ENCODE results near the gene MGMT.

Gene MGMT

DNA sequence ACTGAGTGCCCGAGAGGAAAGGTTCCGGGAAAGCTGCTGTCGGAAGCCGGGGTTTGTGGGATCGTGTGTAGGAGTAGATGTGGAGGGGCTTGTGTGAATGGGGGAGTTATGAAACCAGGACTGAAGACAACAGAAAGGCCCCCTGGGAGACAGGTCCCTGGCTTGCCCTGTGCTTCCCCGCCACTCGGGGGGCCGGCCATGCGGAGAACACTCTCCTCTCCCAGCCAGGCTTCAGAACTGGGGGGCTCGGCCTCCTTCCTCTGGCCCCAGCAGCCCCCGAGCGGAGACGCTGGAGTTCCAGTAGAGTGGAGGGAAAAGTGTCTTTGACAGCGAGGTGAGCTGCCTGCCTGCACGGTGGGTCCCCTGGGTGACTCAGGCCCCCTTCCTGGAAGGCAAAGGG is 185.0 kb downstream of the MGMT start:
- no peak for DNase-seq
- H3K27me3 ChIP-seq (ENCODE audit: insufficient read depth, low read depth, severe bottlenecking), result no peaks in the 10 kb centered on the region
- no peaks in the 10 kb centered on the region for H3K36me3 ChIP-seq
- TF ChIP-seq, protein P1, sequence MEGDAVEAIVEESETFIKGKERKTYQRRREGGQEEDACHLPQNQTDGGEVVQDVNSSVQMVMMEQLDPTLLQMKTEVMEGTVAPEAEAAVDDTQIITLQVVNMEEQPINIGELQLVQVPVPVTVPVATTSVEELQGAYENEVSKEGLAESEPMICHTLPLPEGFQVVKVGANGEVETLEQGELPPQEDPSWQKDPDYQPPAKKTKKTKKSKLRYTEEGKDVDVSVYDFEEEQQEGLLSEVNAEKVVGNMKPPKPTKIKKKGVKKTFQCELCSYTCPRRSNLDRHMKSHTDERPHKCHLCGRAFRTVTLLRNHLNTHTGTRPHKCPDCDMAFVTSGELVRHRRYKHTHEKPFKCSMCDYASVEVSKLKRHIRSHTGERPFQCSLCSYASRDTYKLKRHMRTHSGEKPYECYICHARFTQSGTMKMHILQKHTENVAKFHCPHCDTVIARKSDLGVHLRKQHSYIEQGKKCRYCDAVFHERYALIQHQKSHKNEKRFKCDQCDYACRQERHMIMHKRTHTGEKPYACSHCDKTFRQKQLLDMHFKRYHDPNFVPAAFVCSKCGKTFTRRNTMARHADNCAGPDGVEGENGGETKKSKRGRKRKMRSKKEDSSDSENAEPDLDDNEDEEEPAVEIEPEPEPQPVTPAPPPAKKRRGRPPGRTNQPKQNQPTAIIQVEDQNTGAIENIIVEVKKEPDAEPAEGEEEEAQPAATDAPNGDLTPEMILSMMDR (IDR thresholded peaks at IDR 0.05; ENCODE audit: low read depth, low read length), result no peak
- H3K9me3 ChIP-seq (ENCODE audit: severe bottlenecking), result no peaks in the 10 kb centered on the region
- no peak overlapping the region for H3K27ac ChIP-seq
- H3K4me3 ChIP-seq (ENCODE audit: low read depth, low read length), result no peak overlapping the region

DNA sequence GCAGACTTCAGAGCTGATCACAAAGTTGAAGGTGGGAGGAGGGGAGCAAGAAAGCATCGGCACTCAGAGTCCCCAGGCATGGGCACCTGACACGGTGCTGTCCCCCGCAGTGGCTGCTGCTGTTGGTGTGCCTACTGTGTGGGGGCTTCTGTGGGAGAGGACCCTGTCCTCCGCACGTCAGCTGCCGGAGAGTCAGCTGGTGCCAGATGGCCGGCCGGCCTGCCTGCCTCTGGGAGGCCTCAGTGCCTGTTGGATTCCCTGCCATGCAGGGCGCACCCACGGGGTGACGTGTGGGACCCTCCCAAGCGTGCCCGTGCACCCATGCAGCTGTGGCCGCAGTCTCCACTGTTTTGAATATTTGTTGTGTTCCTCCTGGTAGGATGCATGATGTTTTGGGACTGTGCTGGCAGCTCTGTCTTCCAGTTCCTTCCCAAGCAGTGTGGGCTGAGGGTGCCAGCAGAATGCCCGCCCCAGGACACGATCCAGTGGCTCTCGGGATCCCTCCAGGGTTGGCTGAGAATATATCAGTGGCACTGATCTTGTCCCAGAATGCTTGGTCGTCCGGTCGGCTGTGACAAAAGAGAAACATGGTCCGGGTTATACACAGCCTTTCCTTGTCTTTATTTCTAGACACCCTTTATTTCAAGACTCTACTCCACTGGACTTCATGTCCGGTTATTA is 185.6 kb downstream of the MGMT start:
- Histone ChIP-seq H3K36me3 (no peaks in the 10 kb centered on the region), H3K4me3 (ENCODE audit: low read depth, low read length) (no peak overlapping the region), H3K27me3 (ENCODE audit: insufficient read depth, low read depth, severe bottlenecking) (no peaks in the 10 kb centered on the region), H3K27ac (no peak overlapping the region), H3K9me3 (ENCODE audit: severe bottlenecking) (no peaks in the 10 kb centered on the region)
- DNase-seq, result no peak
- TF ChIP-seq, protein P1 (IDR thresholded peaks at IDR 0.05; ENCODE audit: low read depth, low read length), result no peak

DNA sequence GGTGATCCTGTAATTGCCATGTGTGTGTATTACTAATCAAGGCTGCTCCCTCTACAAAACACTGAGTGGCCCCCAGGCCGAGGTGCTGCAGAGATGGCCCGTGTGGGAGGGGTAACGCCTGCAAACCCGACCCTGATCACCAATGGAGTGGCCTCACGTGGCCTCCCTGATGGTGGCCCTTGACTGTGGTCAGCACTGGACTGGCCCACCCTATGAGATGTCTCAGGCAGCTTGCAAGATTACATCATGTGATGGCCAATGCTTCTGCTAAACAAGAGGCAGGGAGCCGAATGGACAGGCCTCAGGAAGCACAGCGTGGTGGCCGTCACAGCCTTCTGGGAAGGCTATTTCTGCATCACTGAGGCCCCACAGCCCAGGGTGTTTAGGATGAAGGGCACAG is 186.4 kb downstream of the MGMT start:
- H3K27ac ChIP-seq, result no peak overlapping the region
- H3K9me3 ChIP-seq (ENCODE audit: severe bottlenecking), result no peaks in the 10 kb centered on the region
- TF ChIP-seq, protein P1 (IDR thresholded peaks at IDR 0.05; ENCODE audit: low read depth, low read length), result no peak
- H3K36me3 ChIP-seq, result no peaks in the 10 kb centered on the region
- no peak overlapping the region for H3K4me3 ChIP-seq (ENCODE audit: low read depth, low read length)
- no peak for DNase-seq
- H3K27me3 ChIP-seq (ENCODE audit: insufficient read depth, low read depth, severe bottlenecking), result no peaks in the 10 kb centered on the region

DNA sequence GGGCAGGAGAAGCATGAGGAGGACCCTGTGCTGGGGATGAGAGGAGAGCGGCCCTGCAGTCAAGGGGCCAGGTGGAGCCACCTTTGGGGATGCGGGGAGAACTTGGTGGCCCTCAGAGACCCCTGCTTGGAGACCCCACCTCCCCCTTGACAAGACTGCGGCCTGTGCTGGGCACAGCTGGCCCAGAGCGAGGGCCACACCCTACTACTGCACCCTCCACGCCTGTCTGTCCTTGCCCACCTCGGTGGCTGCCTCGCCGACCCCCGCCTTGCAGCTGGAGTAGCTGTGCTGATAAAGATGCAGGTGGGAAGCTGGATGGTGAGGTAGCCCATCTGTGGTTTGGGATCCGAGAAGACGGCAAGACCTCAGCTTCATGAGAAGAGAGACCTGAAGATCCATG is 186.8 kb downstream of the MGMT start:
- Histone ChIP-seq H3K4me3 (ENCODE audit: low read depth, low read length) (no peak overlapping the region), H3K27me3 (ENCODE audit: insufficient read depth, low read depth, severe bottlenecking) (no peaks in the 10 kb centered on the region), H3K27ac (no peak overlapping the region), H3K36me3 (no peaks in the 10 kb centered on the region), H3K9me3 (ENCODE audit: severe bottlenecking) (no peaks in the 10 kb centered on the region)
- no peak for DNase-seq
- TF ChIP-seq, protein P1 (IDR thresholded peaks at IDR 0.05; ENCODE audit: low read depth, low read length), result no peak

DNA sequence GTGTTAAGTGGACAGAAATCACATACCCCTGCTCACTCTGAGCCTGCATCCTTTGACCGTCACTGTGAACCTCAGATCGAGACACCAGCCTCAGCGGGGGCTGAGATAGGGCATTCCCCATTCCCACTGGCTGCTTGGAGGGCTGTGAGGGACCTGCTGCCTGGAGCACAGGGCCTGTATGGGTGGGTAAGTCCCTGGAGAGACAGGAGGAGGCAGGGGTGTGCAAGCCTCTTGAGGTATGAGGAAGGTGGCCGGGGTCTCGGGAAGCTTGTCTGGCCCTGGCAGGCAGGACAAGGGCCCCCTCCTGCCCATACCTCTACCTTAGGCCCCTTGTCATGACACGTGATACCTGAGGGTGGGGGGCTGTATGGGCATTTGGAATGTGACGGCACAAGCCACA is 187.4 kb downstream of the MGMT start:
- Histone ChIP-seq H3K4me3 (ENCODE audit: low read depth, low read length) (no peak overlapping the region), H3K27me3 (ENCODE audit: insufficient read depth, low read depth, severe bottlenecking) (no peaks in the 10 kb centered on the region), H3K36me3 (no peaks in the 10 kb centered on the region), H3K9me3 (ENCODE audit: severe bottlenecking) (no peaks in the 10 kb centered on the region), H3K27ac (no peak overlapping the region)
- DNase-seq, result no peak
- TF ChIP-seq, protein P1 (IDR thresholded peaks at IDR 0.05; ENCODE audit: low read depth, low read length), result no peak
